Breast epithelium (tissue), 4 donors: ENCODE data around the gene PIH1D1. TPM values are rescaled to one million over a fixed set of nuclear protein-coding genes. Genes with fewer than 3 reads are reported as not detected.

Source experiments
- DNase-seq, 2 donors: peaks; one replicate each; pipeline ENCODE4 v3.0.0-alpha.2; 2019; ENCODE audit warnings: low spot score in 2 of 2
- H3K27ac ChIP-seq, 2 donors: fragments of 200-600 bp; sonication (generic) in 1 of 2; one replicate each; pipeline ENCODE4 v1.5.1; 2016 to 2019; ENCODE audit warnings: mild to moderate bottlenecking in 1 of 2
- H3K27me3 ChIP-seq, 2 donors: fragments of 200-600 bp; sonication (generic) in 1 of 2; one replicate each; pipeline versions ENCODE4 v1.5.1 to v1.6.0; 2017 to 2019; ENCODE audit warnings: control low read depth in 1 of 2, mild to moderate bottlenecking in 1 of 2
- H3K36me3 ChIP-seq: fragments of 200-600 bp; one replicate; pipeline ENCODE4 v1.5.1; 2019
- H3K4me1 ChIP-seq, 2 donors: fragments of 200-600 bp; sonication (generic); one replicate each; pipeline ENCODE4 v1.5.1; 2016 to 2019; ENCODE audit warnings: control low read depth in 1 of 2
- H3K4me3 ChIP-seq, 3 donors: fragments of 200-600 bp; sonication (generic); 1 replicate in 2 of 3; 2 replicates in 1 of 3; pipeline ENCODE4 v1.5.1; 2016 to 2019; ENCODE audit warnings: mild to moderate bottlenecking in 3 of 3, moderate library complexity in 2 of 3
- H3K9me3 ChIP-seq, 2 donors: fragments of 200-600 bp; sonication (generic) in 1 of 2; one replicate each; pipeline ENCODE4 v1.5.1; 2016 to 2019; ENCODE audit warnings: control low read depth in 1 of 2
- POLR2A ChIP-seq: fragments of 450-650 bp; IDR thresholded peaks from one replicate; pipeline ENCODE4 v1.6.1; 2016; ENCODE audit warnings: antibody characterized with exemption, mild to moderate bottlenecking, moderate library complexity
- POLR2AphosphoS5 ChIP-seq, 3 donors: sonication (generic); formaldehyde crosslinking; IDR thresholded peaks; one replicate each; pipeline ENCODE4 v1.6.1; 2017; ENCODE audit warnings: antibody characterized with exemption in 3 of 3
- intact Hi-C: fragments of 100-400 bp; cut with DNase I; formaldehyde crosslinking; loops from one replicate; pipeline ENCODE4 v1.15.1; 2023; ENCODE audit warnings: low total_unique reads
- total RNA-seq, 3 donors: library from RNA; depleted of rRNA; stranded (reverse); fragments of >200 nt; gene quantifications; one replicate each; pipeline ENCODE4 v1.1.0, GENCODE V29; 2016
- TF ChIP-seq, protein P1 (sequence below), 3 donors: fragments of 450-650 bp; IDR thresholded peaks; one replicate each; pipeline ENCODE4 v1.5.1; 2016 to 2017; ENCODE audit warnings: antibody characterized with exemption in 3 of 3, mild to moderate bottlenecking in 3 of 3, moderate library complexity in 3 of 3

The PIH1D1 gene
- total RNA-seq, 3 donors from 2014 or later: 94.4 to 121 (median 106) TPM

DNA sequence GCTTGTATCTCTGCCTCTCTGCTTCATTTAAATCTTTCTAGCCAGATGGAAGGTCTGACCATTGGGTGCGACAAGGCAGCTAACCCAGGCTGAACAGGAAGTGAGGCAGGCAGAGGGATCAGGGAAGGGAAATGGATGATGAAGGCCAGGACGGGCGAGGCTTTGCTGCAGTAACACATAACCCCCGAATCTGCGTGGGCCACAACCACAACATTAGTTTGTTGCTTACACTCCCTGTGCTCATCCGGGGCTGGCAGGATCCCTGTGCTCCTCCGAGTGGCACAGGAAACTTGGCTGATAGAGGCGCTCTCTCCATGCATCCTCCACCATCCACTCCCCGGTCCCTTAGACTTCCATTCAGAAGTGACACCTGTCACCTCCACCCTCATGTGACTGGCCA lies 21.3 kb upstream of the PIH1D1 start:
- Histone ChIP-seq H3K27ac (peak overlapping the region in 1 of 2 donors; percentile 26), H3K9me3 (no peaks in the 10 kb centered on the region), H3K36me3 (no peaks in the 10 kb centered on the region), H3K4me1 (no peaks in the 10 kb centered on the region), H3K27me3 (no peaks in the 10 kb centered on the region), H3K4me3 (no peak overlapping the region)
- DNase-seq: no peak
- no peak for TF ChIP-seq POLR2AphosphoS5 (IDR thresholded peaks at IDR 0.05)
- TF ChIP-seq, protein P1, sequence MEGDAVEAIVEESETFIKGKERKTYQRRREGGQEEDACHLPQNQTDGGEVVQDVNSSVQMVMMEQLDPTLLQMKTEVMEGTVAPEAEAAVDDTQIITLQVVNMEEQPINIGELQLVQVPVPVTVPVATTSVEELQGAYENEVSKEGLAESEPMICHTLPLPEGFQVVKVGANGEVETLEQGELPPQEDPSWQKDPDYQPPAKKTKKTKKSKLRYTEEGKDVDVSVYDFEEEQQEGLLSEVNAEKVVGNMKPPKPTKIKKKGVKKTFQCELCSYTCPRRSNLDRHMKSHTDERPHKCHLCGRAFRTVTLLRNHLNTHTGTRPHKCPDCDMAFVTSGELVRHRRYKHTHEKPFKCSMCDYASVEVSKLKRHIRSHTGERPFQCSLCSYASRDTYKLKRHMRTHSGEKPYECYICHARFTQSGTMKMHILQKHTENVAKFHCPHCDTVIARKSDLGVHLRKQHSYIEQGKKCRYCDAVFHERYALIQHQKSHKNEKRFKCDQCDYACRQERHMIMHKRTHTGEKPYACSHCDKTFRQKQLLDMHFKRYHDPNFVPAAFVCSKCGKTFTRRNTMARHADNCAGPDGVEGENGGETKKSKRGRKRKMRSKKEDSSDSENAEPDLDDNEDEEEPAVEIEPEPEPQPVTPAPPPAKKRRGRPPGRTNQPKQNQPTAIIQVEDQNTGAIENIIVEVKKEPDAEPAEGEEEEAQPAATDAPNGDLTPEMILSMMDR (IDR thresholded peaks at IDR 0.05): no peak
- no peak for TF ChIP-seq POLR2A
- intact Hi-C loops: no loop called here

DNA sequence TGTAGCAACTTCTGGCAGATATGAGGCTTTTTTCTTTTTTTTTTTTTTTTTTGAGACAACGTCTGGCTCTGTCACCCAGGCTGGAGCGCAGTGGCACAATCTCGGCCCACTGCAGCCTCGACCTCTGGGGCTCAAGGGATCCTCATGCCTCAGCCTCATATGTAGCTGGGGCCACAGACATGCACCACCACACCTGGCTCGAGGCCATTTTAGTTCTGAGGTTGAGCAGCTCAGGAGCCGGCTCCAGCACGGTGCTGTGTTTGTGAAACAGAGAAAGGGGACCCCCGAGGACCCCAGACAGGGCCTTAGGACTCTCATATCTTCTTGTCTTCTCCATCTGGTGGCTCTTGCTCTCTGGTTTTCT lies 19.0 kb upstream of the PIH1D1 start:
- H3K4me1 ChIP-seq: no peaks in the 10 kb centered on the region
- H3K9me3 ChIP-seq: no peaks in the 10 kb centered on the region
- no peak for DNase-seq
- H3K36me3 ChIP-seq: no peaks in the 10 kb centered on the region
- no peaks in the 10 kb centered on the region for H3K27me3 ChIP-seq
- intact Hi-C loops: no loop called here
- TF ChIP-seq POLR2AphosphoS5 (IDR thresholded peaks at IDR 0.05) (no peak), POLR2A (no peak)
- TF ChIP-seq, protein P1 (IDR thresholded peaks at IDR 0.05): no peak
- no peak overlapping the region for H3K27ac ChIP-seq
- no peak overlapping the region for H3K4me3 ChIP-seq

GRCh38 chr19:49469828-49470614 lies 18.4 kb upstream of the PIH1D1 start:
- Histone ChIP-seq H3K4me1 (no peaks in the 10 kb centered on the region), H3K27ac (no peak overlapping the region), H3K9me3 (no peaks in the 10 kb centered on the region), H3K4me3 (no peak overlapping the region), H3K36me3 (no peaks in the 10 kb centered on the region), H3K27me3 (no peaks in the 10 kb centered on the region)
- intact Hi-C loops: no loop called here
- TF ChIP-seq, protein P1 (IDR thresholded peaks at IDR 0.05): no peak
- no peak for TF ChIP-seq POLR2AphosphoS5 (IDR thresholded peaks at IDR 0.05)
- no peak for TF ChIP-seq POLR2A
- no peak for DNase-seq

- H3K9me3 ChIP-seq: no peaks in the 10 kb centered on the region
- TF ChIP-seq POLR2AphosphoS5 (IDR thresholded peaks at IDR 0.05) (peak in 2 of 3 donors; percentile 7 to 26), POLR2A (no peak)
- TF ChIP-seq, protein P1 (IDR thresholded peaks at IDR 0.05): no peak
- intact Hi-C loops: no loop called here
- peak overlapping the region in 1 of 3 donors; percentile 37 for H3K4me3 ChIP-seq
- H3K27ac ChIP-seq: peak overlapping the region; percentile 74 to 94
- no peaks in the 10 kb centered on the region for H3K4me1 ChIP-seq
- DNase-seq: peak in 1 of 2 donors; percentile 69
- H3K36me3 ChIP-seq: no peaks in the 10 kb centered on the region
- H3K27me3 ChIP-seq: no peaks in the 10 kb centered on the region
These were observed 17.3 kb upstream of the PIH1D1 start for GRCh38 chr19:49468746-49469447.

DNA sequence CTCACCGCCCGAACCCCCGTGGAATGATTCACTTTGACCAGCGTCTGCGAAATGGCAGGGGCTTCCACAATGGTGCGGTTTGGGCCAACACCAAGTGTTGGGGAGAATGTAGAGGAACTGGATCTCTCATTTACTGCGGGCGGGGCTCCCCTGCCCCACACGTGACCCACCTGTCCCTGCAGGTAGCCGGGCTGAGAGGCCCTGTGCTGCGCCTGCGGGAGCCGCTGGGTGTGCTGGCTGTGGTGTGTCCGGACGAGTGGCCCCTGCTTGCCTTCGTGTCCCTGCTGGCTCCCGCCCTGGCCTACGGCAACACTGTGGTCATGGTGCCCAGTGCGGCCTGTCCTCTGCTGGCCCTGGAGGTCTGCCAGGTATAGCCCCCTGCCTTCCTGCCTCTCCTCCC lies 16.6 kb upstream of the PIH1D1 start:
- Histone ChIP-seq H3K9me3 (no peaks in the 10 kb centered on the region), H3K36me3 (no peaks in the 10 kb centered on the region), H3K27ac (peak overlapping the region; percentile 74 to 94), H3K27me3 (no peaks in the 10 kb centered on the region), H3K4me3 (peak overlapping the region in 1 of 3 donors; percentile 37), H3K4me1 (no peaks in the 10 kb centered on the region)
- peak in 1 of 2 donors; percentile 76 for DNase-seq
- TF ChIP-seq, protein P1 (IDR thresholded peaks at IDR 0.05): no peak
- no peak for TF ChIP-seq POLR2AphosphoS5 (IDR thresholded peaks at IDR 0.05)
- no peak for TF ChIP-seq POLR2A
- intact Hi-C loops: no loop called here
